ENCODE measurements around the gene SKOR2.
"Not testable (repeated sequence)": the region's sequence is repeated elsewhere in the genome, so short reads cannot be mapped to it uniquely, and the experiment has no call there.

The SKOR2 gene

GRCh38 chr18:47254341-47254939 lies 3.0 kb upstream of the SKOR2 start:
- no peak for DNase-seq

- DNase-seq, result no peak
Measured at GRCh38 chr18:47253101-47253654, 1.7 kb upstream of the SKOR2 start.

GRCh38 chr18:47250391-47251046 lies 941 bp downstream of the SKOR2 start:
- DNase-seq, result no peak

- no peak for DNase-seq
Measured at GRCh38 chr18:47249314-47249981, 2.0 kb downstream of the SKOR2 start.

GRCh38 chr18:47248604-47249313 lies 2.7 kb downstream of the SKOR2 start:
- DNase-seq, result no peak

- no peak for DNase-seq
Measured at GRCh38 chr18:47248115-47248603, 3.3 kb downstream of the SKOR2 start.

- no peak for DNase-seq
Measured at GRCh38 chr18:47247416-47248114, 3.9 kb downstream of the SKOR2 start.

- DNase-seq, result no peak
Measured at GRCh38 chr18:47247036-47247415, 4.4 kb downstream of the SKOR2 start.

GRCh38 chr18:47246027-47246971 lies 5.2 kb downstream of the SKOR2 start:
- no peak for DNase-seq

- DNase-seq, result no peak
Measured at GRCh38 chr18:47244086-47244485, 7.4 kb downstream of the SKOR2 start.

- no peak for DNase-seq
Measured at GRCh38 chr18:47235096-47235495, 16.4 kb downstream of the SKOR2 start.

GRCh38 chr18:47226660-47227059 lies 24.8 kb downstream of the SKOR2 start:
- DNase-seq, result no peak

- DNase-seq, result no peak
Measured at GRCh38 chr18:47215554-47216138, 35.8 kb downstream of the SKOR2 start.

GRCh38 chr18:47209171-47209570 lies 42.3 kb downstream of the SKOR2 start:
- no peak for DNase-seq

GRCh38 chr18:47206945-47207637 lies 44.4 kb downstream of the SKOR2 start:
- no peak for DNase-seq

GRCh38 chr18:47204908-47205522 lies 46.4 kb downstream of the SKOR2 start:
- peak in 1 of 2 experiments; percentile 12 for DNase-seq

GRCh38 chr18:47203626-47204464 lies 47.6 kb downstream of the SKOR2 start:
- DNase-seq, result no peak

GRCh38 chr18:47195961-47196360 lies 55.5 kb downstream of the SKOR2 start:
- not testable (repeated sequence) for DNase-seq

GRCh38 chr18:47191961-47192360 lies 59.5 kb downstream of the SKOR2 start:
- no peak for DNase-seq

Data from cerebellar nuclear complex (tissue), 1 donor.